HepG2 (cell line): ENCODE results near the gene DOK5. TPM values are rescaled to one million over a fixed set of nuclear protein-coding genes. Genes with fewer than 3 reads are reported as not detected.

Experiments
- ATAC-seq: fragments of 200-7000 bp; cut with Tn5 transposase; 3 replicates; pipeline ENCODE4 v1.9.1; 2020; ENCODE audit warnings: mild to moderate bottlenecking, moderate library complexity
- BruUV-seq: library from RNA; stranded (reverse); fragments of 400-500 nt; replicated peaks from 2 replicates; lab custom pipeline; 2021; lab: Mats Ljungman, UMichigan
- CTCF ChIA-PET: fragments of 300-600 bp; formaldehyde crosslinking; extraction: SDS; loops from one replicate; lab custom pipeline; 2021; ENCODE audit warnings: low total read pairs, inconsistent platforms, low intra/inter-chr PET ratio; lab: Yijun Ruan, JAX
- POLR2A ChIA-PET: fragments of 350-600 bp; sonication (Branson Sonifier 250); formaldehyde crosslinking; loops from one replicate; lab custom pipeline; 2020; ENCODE audit warnings: antibody characterized with exemption, inconsistent platforms; lab: Yijun Ruan, JAX
- DNase-seq: peaks from one replicate; pipeline ENCODE4 v3.0.0-alpha.2; 2015; ENCODE audit warnings: low spot score
- FAIRE-seq: peaks from 3 replicates; lab custom pipeline; 2011; peaks lifted over from hg19 to GRCh38; lab: Jason Lieb, UNC
- H2AFZ ChIP-seq: one replicate; pipeline ENCODE4 v1.6.1; 2011; ENCODE audit warnings: low read length, inconsistent platforms
- H3K27ac ChIP-seq: fragments of 300-600 bp; 3 replicates; pipeline ENCODE4 v1.8.0; 2011; ENCODE audit warnings: mixed run types, mild to moderate bottlenecking, mixed read lengths, low read length, inconsistent platforms; ENCODE audit not compliant: insufficient read depth; ENCODE audit errors: extremely low read length
- H3K27me3 ChIP-seq, 2 experiments: fragments of 200-600 bp in 1 of 2; 2 replicates in 1 of 2; 3 replicates in 1 of 2; pipeline versions ENCODE4 v1.6.0 to v1.8.0; 2011; ENCODE audit warnings: low read length in 2 of 2, mild to moderate bottlenecking in 2 of 2, moderate library complexity in 2 of 2, inconsistent platforms in 1 of 2; ENCODE audit not compliant: insufficient read depth in 2 of 2, control insufficient read depth in 1 of 2
- H3K36me3 ChIP-seq, 2 experiments: fragments of 200-600 bp in 1 of 2; replicated peaks in 1 of 2; 2 replicates in 1 of 2; 3 replicates in 1 of 2; pipeline versions ENCODE4 v1.5.1 to v1.8.0; 2011; ENCODE audit warnings: low read length in 2 of 2, inconsistent platforms in 1 of 2; ENCODE audit not compliant: insufficient read depth in 2 of 2, control insufficient read depth in 1 of 2
- H3K4me1 ChIP-seq: 2 replicates; pipeline ENCODE4 v1.5.1; 2012; ENCODE audit warnings: low read length, inconsistent platforms; ENCODE audit not compliant: insufficient read depth
- H3K4me2 ChIP-seq: 2 replicates; pipeline ENCODE4 v1.6.0; 2011; ENCODE audit warnings: low read depth, low read length, inconsistent platforms
- H3K4me3 ChIP-seq, 3 experiments: fragments of 200-600 bp in 1 of 3; sonication (generic), shearing (Covaris generic) in 1 of 3; replicated peaks in 1 of 3; 2 replicates each; pipeline ENCODE4 v1.5.1; 2011 to 2016; ENCODE audit warnings: low read length in 3 of 3, inconsistent platforms in 2 of 3, low read depth in 2 of 3, mild to moderate bottlenecking in 2 of 3, control low read depth in 1 of 3, mixed read lengths in 1 of 3; ENCODE audit not compliant: insufficient read depth in 1 of 3
- H3K79me2 ChIP-seq: one replicate; pipeline ENCODE4 v1.6.1; 2011; ENCODE audit warnings: low read length, inconsistent platforms; ENCODE audit not compliant: insufficient read depth
- H3K9ac ChIP-seq: 2 replicates; pipeline ENCODE4 v1.6.0; 2011; ENCODE audit warnings: mild to moderate bottlenecking, low read depth, low read length, inconsistent platforms; ENCODE audit not compliant: insufficient read depth
- H3K9me3 ChIP-seq: 2 replicates; pipeline ENCODE4 v1.5.1; 2012; ENCODE audit warnings: mild to moderate bottlenecking, low read length
- H4K20me1 ChIP-seq: 2 replicates; pipeline ENCODE4 v1.6.0; 2011; ENCODE audit warnings: inconsistent platforms, mild to moderate bottlenecking, low read length, moderate library complexity; ENCODE audit not compliant: insufficient read depth
- GATAD2A ChIP-seq: IDR thresholded peaks from 2 replicates; pipeline ENCODE4 v1.6.1; 2016
- HINFP ChIP-seq: sonication (generic); formaldehyde crosslinking; IDR thresholded peaks from 2 replicates; pipeline ENCODE4 v1.4.0; 2020; ENCODE audit warnings: low read depth, mild to moderate bottlenecking, missing genetic modification reagents
- IRF1 ChIP-seq: sonication (generic); formaldehyde crosslinking; IDR thresholded peaks from 2 replicates; pipeline ENCODE4 v1.4.0; 2020; ENCODE audit warnings: low read depth, mild to moderate bottlenecking, missing genetic modification reagents
- ISX ChIP-seq: sonication (generic); formaldehyde crosslinking; conservative IDR thresholded peaks from 2 replicates; pipeline ENCODE4 v1.5.0; 2020; ENCODE audit warnings: missing genetic modification reagents
- JDP2 ChIP-seq: sonication (generic); formaldehyde crosslinking; IDR thresholded peaks from 2 replicates; pipeline ENCODE4 v1.8.1; 2022; ENCODE audit warnings: missing genetic modification reagents, borderline replicate concordance
- JUND ChIP-seq: sonication (generic); formaldehyde crosslinking; IDR thresholded peaks from 2 replicates; pipeline ENCODE4 v1.8.0; 2022; ENCODE audit warnings: mild to moderate bottlenecking, missing genetic modification reagents
- MAFG ChIP-seq: sonication (generic); formaldehyde crosslinking; IDR thresholded peaks from 2 replicates; pipeline ENCODE4 v1.5.1; 2020; ENCODE audit warnings: mild to moderate bottlenecking, missing genetic modification reagents
- MYC ChIP-seq: sonication (generic); formaldehyde crosslinking; IDR thresholded peaks from 2 replicates; pipeline ENCODE4 v1.9.0; 2021; ENCODE audit warnings: missing genetic modification reagents, borderline replicate concordance
- MZF1 ChIP-seq: sonication (generic); formaldehyde crosslinking; IDR thresholded peaks from 2 replicates; pipeline ENCODE4 v1.8.1; 2023; ENCODE audit warnings: mild to moderate bottlenecking, missing genetic modification reagents, borderline replicate concordance
- REL ChIP-seq: sonication (generic); formaldehyde crosslinking; conservative IDR thresholded peaks from 2 replicates; pipeline ENCODE4 v1.8.0; 2022; ENCODE audit warnings: mild to moderate bottlenecking, missing genetic modification reagents, moderate library complexity
- RFX5 ChIP-seq: IDR thresholded peaks from 2 replicates; pipeline ENCODE4 v1.6.1; 2011; ENCODE audit warnings: low read depth, low read length, improper control_type of control experiment
- RXRA ChIP-seq: sonication (generic); formaldehyde crosslinking; IDR thresholded peaks from 2 replicates; pipeline ENCODE4 v1.5.1; 2020; ENCODE audit warnings: missing genetic modification reagents
- ZNF30 ChIP-seq: sonication (generic); formaldehyde crosslinking; IDR thresholded peaks from 2 replicates; pipeline ENCODE4 v1.5.0; 2020; ENCODE audit warnings: mild to moderate bottlenecking, missing genetic modification reagents
- ZNF446 ChIP-seq: sonication (generic); formaldehyde crosslinking; IDR thresholded peaks from 2 replicates; pipeline ENCODE4 v1.5.0; 2020; ENCODE audit warnings: mild to moderate bottlenecking, missing genetic modification reagents
- ZNF740 ChIP-seq: sonication (generic); formaldehyde crosslinking; IDR thresholded peaks from 2 replicates; pipeline ENCODE4 v1.4.0; 2020; ENCODE audit warnings: missing genetic modification reagents
- ZNF780A ChIP-seq: sonication (generic); formaldehyde crosslinking; IDR thresholded peaks from 2 replicates; pipeline ENCODE4 v1.8.0; 2022; ENCODE audit warnings: mild to moderate bottlenecking, missing genetic modification reagents, moderate library complexity
- WGBS: methylation state at CpG from one replicate; pipeline ENCODE4 v1.1.6; 2017; ENCODE audit warnings: low lambda C conversion rate; 5-methylcytosine and 5-hydroxymethylcytosine counted together
- in situ Hi-C: cut with HindIII; loops from 2 replicates; pipeline ENCODE4 v1.10.0; 2017; ENCODE audit warnings: low pct_unique_long_range_greater_than_20kb; ENCODE audit not compliant: extremely low pct_ligation_motif_present
- intact Hi-C: fragments of 100-400 bp; cut with micrococcal nuclease; formaldehyde crosslinking; loops from one replicate; pipeline ENCODE4 v1.10.0; 2022; ENCODE audit not compliant: unreplicated experiment
- polyA plus RNA-seq, 8 experiments: library from polyadenylated mRNA; depleted of rRNA in 3 of 8; stranded (reverse) in 7 of 8; unstranded in 1 of 8; fragments of >200 nt; fragmentation: Illumina TruSeq in 4 of 8; extraction: Trizol in 4 of 8; gene quantifications; 2 replicates each; pipeline versions ENCODE4 v1.2.1 to v1.2.3, GENCODE V29; 2011 to 2016; ENCODE audit warnings: low read depth in 4 of 8, missing spikeins in 1 of 8, mixed read lengths in 1 of 8; ENCODE audit not compliant: insufficient read depth in 1 of 8
- total RNA-seq, 5 experiments: library from RNA; depleted of rRNA; stranded (reverse); fragments of >200 nt; fragmentation: Illumina TruSeq; extraction: Trizol; gene quantifications; 2 replicates each; pipeline ENCODE4 v1.2.3, GENCODE V29; 2016; ENCODE audit warnings: low read depth in 1 of 5
- TF ChIP-seq, protein P1 (sequence below): sonication (generic); formaldehyde crosslinking; IDR thresholded peaks from 2 replicates; pipeline ENCODE4 v1.4.0; 2020; ENCODE audit warnings: mild to moderate bottlenecking, low read depth, missing genetic modification reagents
- TF ChIP-seq, protein P2 (sequence below): sonication (generic); formaldehyde crosslinking; IDR thresholded peaks from 2 replicates; pipeline ENCODE4 v1.5.1; 2020; ENCODE audit warnings: mild to moderate bottlenecking, missing genetic modification reagents, borderline replicate concordance
- TF ChIP-seq, protein P3 (sequence below): sonication (generic); formaldehyde crosslinking; IDR thresholded peaks from 2 replicates; pipeline ENCODE4 v1.4.0; 2020; ENCODE audit warnings: missing genetic modification reagents, borderline replicate concordance

The DOK5 gene
- total and polyA plus RNA-seq, 2 of the 13 experiments (the other 11 are each of a cell fraction or from before 2014, with no cell fraction given): not detected

- H4K20me1 ChIP-seq: no peaks in the 10 kb centered on the region
- TF ChIP-seq RXRA (CRISPR knock-in tag) (no peak), HINFP (CRISPR knock-in tag) (no peak), ZNF446 (CRISPR knock-in tag) (no peak), IRF1 (no peak), REL (CRISPR knock-in tag) (no peak), ZNF30 (CRISPR knock-in tag) (no peak), RFX5 (no peak), JDP2 (CRISPR knock-in tag) (no peak), ISX (CRISPR knock-in tag) (no peak), GATAD2A (CRISPR knock-in tag) (no peak), MYC (CRISPR knock-in tag) (no peak), MZF1 (CRISPR knock-in tag) (no peak), ZNF740 (CRISPR knock-in tag) (no peak), ZNF780A (CRISPR knock-in tag) (no peak), JUND (no peak), MAFG (CRISPR knock-in tag) (no peak)
- TF ChIP-seq, protein P1, sequence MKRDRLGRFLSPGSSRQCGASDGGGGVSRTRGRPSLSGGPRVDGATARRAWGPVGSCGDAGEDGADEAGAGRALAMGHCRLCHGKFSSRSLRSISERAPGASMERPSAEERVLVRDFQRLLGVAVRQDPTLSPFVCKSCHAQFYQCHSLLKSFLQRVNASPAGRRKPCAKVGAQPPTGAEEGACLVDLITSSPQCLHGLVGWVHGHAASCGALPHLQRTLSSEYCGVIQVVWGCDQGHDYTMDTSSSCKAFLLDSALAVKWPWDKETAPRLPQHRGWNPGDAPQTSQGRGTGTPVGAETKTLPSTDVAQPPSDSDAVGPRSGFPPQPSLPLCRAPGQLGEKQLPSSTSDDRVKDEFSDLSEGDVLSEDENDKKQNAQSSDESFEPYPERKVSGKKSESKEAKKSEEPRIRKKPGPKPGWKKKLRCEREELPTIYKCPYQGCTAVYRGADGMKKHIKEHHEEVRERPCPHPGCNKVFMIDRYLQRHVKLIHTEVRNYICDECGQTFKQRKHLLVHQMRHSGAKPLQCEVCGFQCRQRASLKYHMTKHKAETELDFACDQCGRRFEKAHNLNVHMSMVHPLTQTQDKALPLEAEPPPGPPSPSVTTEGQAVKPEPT (CRISPR knock-in tag): no peak
- TF ChIP-seq, protein P2, sequence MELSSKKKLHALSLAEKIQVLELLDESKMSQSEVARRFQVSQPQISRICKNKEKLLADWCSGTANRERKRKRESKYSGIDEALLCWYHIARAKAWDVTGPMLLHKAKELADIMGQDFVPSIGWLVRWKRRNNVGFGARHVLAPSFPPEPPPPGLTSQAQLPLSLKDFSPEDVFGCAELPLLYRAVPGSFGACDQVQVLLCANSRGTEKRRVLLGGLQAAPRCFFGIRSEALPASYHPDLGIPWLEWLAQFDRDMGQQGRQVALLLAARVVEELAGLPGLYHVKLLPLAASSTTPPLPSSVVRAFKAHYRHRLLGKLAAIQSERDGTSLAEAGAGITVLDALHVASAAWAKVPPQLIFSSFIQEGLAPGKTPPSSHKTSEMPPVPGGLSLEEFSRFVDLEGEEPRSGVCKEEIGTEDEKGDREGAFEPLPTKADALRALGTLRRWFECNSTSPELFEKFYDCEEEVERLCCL (CRISPR knock-in tag): no peak
- TF ChIP-seq, protein P3, sequence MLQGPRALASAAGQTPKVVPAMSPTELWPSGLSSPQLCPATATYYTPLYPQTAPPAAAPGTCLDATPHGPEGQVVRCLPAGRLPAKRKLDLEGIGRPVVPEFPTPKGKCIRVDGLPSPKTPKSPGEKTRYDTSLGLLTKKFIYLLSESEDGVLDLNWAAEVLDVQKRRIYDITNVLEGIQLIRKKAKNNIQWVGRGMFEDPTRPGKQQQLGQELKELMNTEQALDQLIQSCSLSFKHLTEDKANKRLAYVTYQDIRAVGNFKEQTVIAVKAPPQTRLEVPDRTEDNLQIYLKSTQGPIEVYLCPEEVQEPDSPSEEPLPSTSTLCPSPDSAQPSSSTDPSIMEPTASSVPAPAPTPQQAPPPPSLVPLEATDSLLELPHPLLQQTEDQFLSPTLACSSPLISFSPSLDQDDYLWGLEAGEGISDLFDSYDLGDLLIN (CRISPR knock-in tag): no peak
- in situ Hi-C loops (no loop called here), intact Hi-C loops (no loop called here)
- peaks cover 0 to 58% of the 10 kb centered on the region in 2 experiments; a peak in 4 of 5 replicates for H3K27me3 ChIP-seq
- no peak overlapping the region for H2AFZ ChIP-seq
- WGBS: 21% methylated on average over 4 of the region's 4 CpGs
- no peak overlapping the region for H3K27ac ChIP-seq
- ChIA-PET CTCF (no interaction called here), POLR2A (no interaction called here)
- no peaks in the 10 kb centered on the region for H3K79me2 ChIP-seq
- no peak for DNase-seq
- no peaks in the 10 kb centered on the region for H3K36me3 ChIP-seq
- no peak overlapping the region for H3K4me3 ChIP-seq
- no peak overlapping the region for H3K4me2 ChIP-seq
- BruUV-seq: no TSS peak
- H3K4me1 ChIP-seq: no peaks in the 10 kb centered on the region
- H3K9me3 ChIP-seq: no peaks in the 10 kb centered on the region
- no peak overlapping the region for H3K9ac ChIP-seq
- FAIRE-seq: no peak
- ATAC-seq: no peak
Observed at GRCh38 chr20:54629632-54630031, 154.2 kb downstream of the DOK5 start.
